GDM1 (cell line): ENCODE results near the gene ATP6V1B1.

Experiments
- DNase-seq: peaks from one replicate; lab custom pipeline; 2025; lab: John Stamatoyannopoulos, UW

ATP6V1B1 gene

GRCh38 chr2:70944111-70944690 lies 8.5 kb downstream of the ATP6V1B1 start:
- DNase-seq = no peak

GRCh38 chr2:70946832-70947442 lies 11.2 kb downstream of the ATP6V1B1 start:
- DNase-seq = peak; percentile 7

GRCh38 chr2:70947556-70948184 lies 12.0 kb downstream of the ATP6V1B1 start:
- no peak for DNase-seq

- peak; percentile 50 for DNase-seq
Observed at GRCh38 chr2:70948337-70949003, 12.8 kb downstream of the ATP6V1B1 start.

- DNase-seq = no peak
Observed at GRCh38 chr2:70949086-70949485, 13.4 kb downstream of the ATP6V1B1 start.

- no peak for DNase-seq
Observed at GRCh38 chr2:70954886-70955285, 19.2 kb downstream of the ATP6V1B1 start.

GRCh38 chr2:70956141-70956540 lies 20.4 kb downstream of the ATP6V1B1 start:
- no peak for DNase-seq

GRCh38 chr2:70957798-70958197 lies 22.1 kb downstream of the ATP6V1B1 start:
- no peak for DNase-seq

GRCh38 chr2:70958759-70959158 lies 23.1 kb downstream of the ATP6V1B1 start:
- no peak for DNase-seq

- no peak for DNase-seq
Observed at GRCh38 chr2:70959271-70959761, 23.6 kb downstream of the ATP6V1B1 start.

- DNase-seq = no peak
Observed at GRCh38 chr2:70959851-70960832, 24.4 kb downstream of the ATP6V1B1 start.

GRCh38 chr2:70960833-70961647 lies 25.3 kb downstream of the ATP6V1B1 start:
- no peak for DNase-seq

GRCh38 chr2:70961648-70961994 lies 25.9 kb downstream of the ATP6V1B1 start:
- DNase-seq = no peak

GRCh38 chr2:70962211-70962884 lies 26.6 kb downstream of the ATP6V1B1 start:
- DNase-seq = no peak

GRCh38 chr2:70962885-70963878 lies 27.5 kb downstream of the ATP6V1B1 start:
- no peak for DNase-seq

- DNase-seq = no peak
Observed at GRCh38 chr2:70964133-70964532, 28.4 kb downstream of the ATP6V1B1 start.

- DNase-seq = peak; percentile 62
Observed at GRCh38 chr2:70964596-70965386, 29.1 kb downstream of the ATP6V1B1 start.

- DNase-seq = no peak
Observed at GRCh38 chr2:70965506-70965905, 29.8 kb downstream of the ATP6V1B1 start.
